ENCODE data around the gene IGF1R.
"Not testable (repeated sequence)": the region's sequence is repeated elsewhere in the genome, so short reads cannot be mapped to it uniquely, and the experiment has no call there.

DNA sequence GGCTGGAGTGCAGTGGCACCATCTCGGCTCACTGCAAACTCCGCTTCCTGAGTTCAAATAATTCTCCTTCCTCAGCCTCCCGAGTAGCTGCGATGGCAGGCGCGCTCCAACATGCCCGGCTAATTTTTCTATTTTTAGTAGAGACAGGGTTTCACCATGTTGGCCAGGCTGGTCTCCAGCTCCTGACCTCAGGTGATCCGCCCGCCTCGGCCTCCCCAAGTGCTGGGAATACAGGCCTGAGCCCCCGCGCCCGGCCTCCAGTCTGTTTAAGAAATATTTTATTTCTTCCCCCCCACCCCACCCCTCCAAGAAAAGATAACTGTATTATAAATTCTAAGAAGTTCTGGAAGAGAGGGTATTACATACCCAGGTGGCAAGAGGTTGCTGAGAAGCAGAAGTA, 29.8 kb upstream of the IGF1R start:
- TF ChIP-seq, protein P1, sequence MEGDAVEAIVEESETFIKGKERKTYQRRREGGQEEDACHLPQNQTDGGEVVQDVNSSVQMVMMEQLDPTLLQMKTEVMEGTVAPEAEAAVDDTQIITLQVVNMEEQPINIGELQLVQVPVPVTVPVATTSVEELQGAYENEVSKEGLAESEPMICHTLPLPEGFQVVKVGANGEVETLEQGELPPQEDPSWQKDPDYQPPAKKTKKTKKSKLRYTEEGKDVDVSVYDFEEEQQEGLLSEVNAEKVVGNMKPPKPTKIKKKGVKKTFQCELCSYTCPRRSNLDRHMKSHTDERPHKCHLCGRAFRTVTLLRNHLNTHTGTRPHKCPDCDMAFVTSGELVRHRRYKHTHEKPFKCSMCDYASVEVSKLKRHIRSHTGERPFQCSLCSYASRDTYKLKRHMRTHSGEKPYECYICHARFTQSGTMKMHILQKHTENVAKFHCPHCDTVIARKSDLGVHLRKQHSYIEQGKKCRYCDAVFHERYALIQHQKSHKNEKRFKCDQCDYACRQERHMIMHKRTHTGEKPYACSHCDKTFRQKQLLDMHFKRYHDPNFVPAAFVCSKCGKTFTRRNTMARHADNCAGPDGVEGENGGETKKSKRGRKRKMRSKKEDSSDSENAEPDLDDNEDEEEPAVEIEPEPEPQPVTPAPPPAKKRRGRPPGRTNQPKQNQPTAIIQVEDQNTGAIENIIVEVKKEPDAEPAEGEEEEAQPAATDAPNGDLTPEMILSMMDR (IDR thresholded peaks at IDR 0.05): not testable (repeated sequence)
- not testable (repeated sequence) for TF ChIP-seq POLR2A (IDR thresholded peaks at IDR 0.05)
